ENCODE measurements around the gene ZMYND10.
A peak's percentile ranks its signal among the peaks of the same experiment; 100 is the strongest.
"Not testable (repeated sequence)": the region's sequence is repeated elsewhere in the genome, so short reads cannot be mapped to it uniquely, and the experiment has no call there.

The ZMYND10 gene

DNA sequence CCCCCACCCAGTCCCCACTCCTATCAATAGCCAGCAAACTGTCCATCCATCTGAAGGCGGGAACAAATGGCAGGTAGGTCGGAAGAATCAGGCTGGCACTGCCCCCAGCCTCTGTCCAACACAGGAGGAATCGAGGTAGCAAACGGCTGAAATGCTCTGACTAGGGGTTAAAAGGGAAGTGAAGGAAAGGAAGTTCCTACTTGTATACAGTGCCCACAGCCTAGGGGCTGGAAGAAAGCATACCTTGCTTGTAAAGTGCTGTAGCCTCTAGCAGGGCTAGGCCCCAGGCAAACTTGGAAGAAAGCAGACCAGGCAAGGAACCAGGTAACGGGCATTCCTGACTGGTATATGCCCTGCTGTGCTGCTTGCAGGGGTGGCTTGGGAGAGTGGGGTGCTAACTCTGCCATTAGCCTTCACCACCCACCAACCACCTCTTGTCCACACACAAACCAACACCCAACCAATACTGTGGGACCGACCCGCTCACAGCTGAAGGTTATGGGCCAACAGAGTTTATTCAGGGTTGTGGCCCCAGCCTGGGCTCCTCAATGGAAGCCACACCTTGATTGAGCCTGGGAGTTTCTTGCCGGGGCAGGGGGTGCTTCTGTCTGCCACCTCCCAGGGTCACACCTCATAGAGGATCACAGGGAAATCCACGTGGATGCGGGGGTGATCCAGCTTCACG, 19.9 kb downstream of the ZMYND10 start:
- DNase-seq (ENCODE audit: low spot score) = no peak

GRCh38 chr3:50325113-50325480, 20.4 kb downstream of the ZMYND10 start:
- no peak for DNase-seq (ENCODE audit: low spot score)

GRCh38 chr3:50324351-50325112, 21.0 kb downstream of the ZMYND10 start:
- DNase-seq (ENCODE audit: low spot score) = peak; percentile 80

- DNase-seq (ENCODE audit: low spot score) = no peak
Observed at GRCh38 chr3:50323614-50324199, 21.8 kb downstream of the ZMYND10 start.

- DNase-seq (ENCODE audit: low spot score) = no peak
Observed at GRCh38 chr3:50323092-50323600, 22.4 kb downstream of the ZMYND10 start.

GRCh38 chr3:50322386-50323091, 23.0 kb downstream of the ZMYND10 start, which contains the start of gene HYAL2:
Gene HYAL2, minus strand, starts transcription at chr3:50322745. Its CDS starts 2,256 bp downstream, at chr3:50320489.
- DNase-seq (ENCODE audit: low spot score) = no peak

- DNase-seq (ENCODE audit: low spot score) = no peak
Observed at GRCh38 chr3:50322115-50322385, 23.5 kb downstream of the ZMYND10 start.

- peak; percentile 87 for DNase-seq (ENCODE audit: low spot score)
Observed at GRCh38 chr3:50321336-50322114, 24.0 kb downstream of the ZMYND10 start.

DNA sequence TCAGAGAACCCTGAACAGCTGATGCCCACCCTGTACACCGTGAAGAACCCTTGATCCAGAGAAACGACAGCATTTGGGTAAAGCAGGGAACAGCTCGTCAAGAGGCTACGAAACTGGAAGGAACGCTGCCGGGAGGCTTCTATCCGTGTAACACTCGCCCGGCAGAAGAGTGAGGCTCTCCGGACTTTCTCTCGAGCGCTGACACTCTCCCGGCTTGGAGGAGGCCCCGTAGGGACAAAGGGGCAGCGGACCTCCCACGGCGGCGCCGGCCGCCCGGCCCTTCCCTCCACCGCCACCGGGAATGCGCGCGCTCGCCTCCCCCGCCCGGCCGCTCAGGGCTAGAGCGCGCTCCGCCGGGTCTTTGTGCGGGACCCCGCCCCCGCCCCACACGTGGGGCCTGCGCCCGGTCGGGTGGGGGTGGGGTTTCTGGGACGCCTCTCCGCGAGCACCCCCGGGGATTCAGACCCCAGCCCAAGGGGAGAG, 24.6 kb downstream of the ZMYND10 start:
- peak; percentile 70 for DNase-seq (ENCODE audit: low spot score)

GRCh38 chr3:50319894-50320625, 25.5 kb downstream of the ZMYND10 start:
- DNase-seq (ENCODE audit: low spot score) = peak; percentile 34

- DNase-seq (ENCODE audit: low spot score) = no peak
Observed at GRCh38 chr3:50319181-50319893, 26.2 kb downstream of the ZMYND10 start.

- no peak for DNase-seq (ENCODE audit: low spot score)
Observed at GRCh38 chr3:50318615-50319014, 26.9 kb downstream of the ZMYND10 start.

DNA sequence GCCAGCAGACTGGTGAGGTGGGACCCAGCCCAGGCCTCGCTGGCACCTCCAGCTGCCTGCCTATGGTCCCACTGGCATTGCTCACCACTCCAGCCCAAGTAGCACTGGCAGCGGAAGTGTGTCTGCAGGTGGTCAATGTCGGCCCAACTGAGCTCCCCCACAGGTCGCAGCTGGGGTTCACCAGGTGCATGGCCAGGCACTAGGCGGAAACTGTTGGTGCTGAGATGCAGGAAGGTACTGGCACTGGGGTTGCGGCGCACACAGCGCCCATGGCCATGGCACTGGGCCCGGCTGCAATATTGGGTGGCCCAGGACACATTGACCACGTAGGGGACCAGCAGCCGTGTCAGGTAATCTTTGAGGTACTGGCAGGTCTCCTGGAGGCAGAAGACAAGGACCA, 27.4 kb downstream of the ZMYND10 start:
- DNase-seq (ENCODE audit: low spot score) = no peak

DNA sequence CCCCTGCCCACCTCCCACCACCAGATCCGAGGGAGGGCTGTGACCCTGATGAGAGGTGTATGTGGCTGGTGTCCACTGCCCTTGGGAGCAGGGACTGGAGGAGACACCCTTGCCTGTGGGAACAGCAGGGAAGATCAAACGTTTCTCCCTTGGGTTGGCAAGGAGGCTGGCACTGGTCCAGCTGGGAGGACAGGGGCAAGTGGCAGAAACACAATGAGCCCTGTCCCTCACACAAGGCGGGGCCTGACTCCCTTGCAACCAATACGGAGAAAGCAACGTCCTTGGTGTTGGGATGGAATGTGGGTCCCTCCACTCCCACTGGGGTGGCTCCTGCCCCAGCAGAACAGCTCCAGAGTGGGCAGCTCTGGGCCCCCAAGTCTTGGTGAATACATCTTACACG, 28.2 kb downstream of the ZMYND10 start:
- no peak for DNase-seq (ENCODE audit: low spot score)

- no peak for DNase-seq (ENCODE audit: low spot score)
Observed at GRCh38 chr3:50316657-50317242, 28.8 kb downstream of the ZMYND10 start.

- no peak for DNase-seq (ENCODE audit: low spot score)
Observed at GRCh38 chr3:50314816-50315215, 30.7 kb downstream of the ZMYND10 start.

GRCh38 chr3:50314342-50314741, 31.2 kb downstream of the ZMYND10 start:
- DNase-seq (ENCODE audit: low spot score) = no peak

DNA sequence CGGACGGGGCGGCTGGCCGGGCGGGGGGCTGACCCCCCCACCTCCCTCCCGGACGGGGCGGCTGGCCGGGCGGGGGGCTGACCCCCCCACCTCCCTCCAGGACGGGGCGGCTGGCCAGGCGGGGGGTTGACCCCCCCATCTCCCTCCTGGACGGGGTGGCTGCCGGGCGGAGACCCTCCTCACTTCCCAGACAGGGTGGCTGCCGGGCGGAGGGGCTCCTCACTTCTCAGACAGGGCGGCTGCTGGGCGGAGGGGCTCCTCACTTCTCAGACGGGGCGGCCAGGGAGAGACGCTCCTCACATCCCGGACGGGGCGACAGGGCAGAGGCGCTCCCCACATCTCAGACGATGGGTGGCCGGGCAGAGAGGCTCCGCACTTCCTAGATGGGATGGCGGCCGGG, 33.5 kb downstream of the ZMYND10 start:
- DNase-seq (ENCODE audit: low spot score) = not testable (repeated sequence)

GRCh38 chr3:50304601-50305000, 40.9 kb downstream of the ZMYND10 start:
- DNase-seq (ENCODE audit: low spot score) = no peak
